GM23338 (cell line): ENCODE measurements around the gene EEA1. TPM values are rescaled to one million over a fixed set of nuclear protein-coding genes. Genes with fewer than 3 reads are reported as not detected.

Experiments
- ATAC-seq: fragments of 200-7000 bp; cut with Tn5 transposase; 3 replicates; pipeline ENCODE4 v1.9.1; 2020
- DNase-seq: peaks from one replicate; pipeline ENCODE4 v3.0.0-alpha.2; 2015; ENCODE audit warnings: low spot score
- H2AFZ ChIP-seq: fragments of 200-600 bp; sonication (generic); 2 replicates; pipeline ENCODE4 v1.8.0; 2016; ENCODE audit warnings: antibody characterized with exemption, mild to moderate bottlenecking, moderate library complexity
- H3F3A ChIP-seq: fragments of 200-600 bp; sonication (generic); replicated peaks from 2 replicates; pipeline ENCODE4 v1.8.0; 2017; ENCODE audit warnings: antibody characterized with exemption, mixed run types, low read depth
- H3K27ac ChIP-seq: fragments of 200-600 bp; sonication (generic); 2 replicates; pipeline ENCODE4 v1.6.1; 2016; ENCODE audit warnings: low read depth
- H3K27me3 ChIP-seq: fragments of 200-600 bp; sonication (generic); 2 replicates; pipeline ENCODE4 v1.8.0; 2016; ENCODE audit warnings: mild to moderate bottlenecking, mixed run types, moderate library complexity; ENCODE audit not compliant: insufficient read depth
- H3K36me3 ChIP-seq: fragments of 200-600 bp; sonication (generic); 2 replicates; pipeline ENCODE4 v1.8.0; 2016; ENCODE audit warnings: mild to moderate bottlenecking; ENCODE audit not compliant: insufficient read depth
- H3K4me1 ChIP-seq: fragments of 200-600 bp; sonication (generic); 2 replicates; pipeline ENCODE4 v1.8.0; 2016; ENCODE audit warnings: mild to moderate bottlenecking, moderate library complexity; ENCODE audit not compliant: insufficient read depth
- H3K4me2 ChIP-seq: fragments of 200-600 bp; sonication (generic); 2 replicates; pipeline ENCODE4 v1.7.1; 2017; ENCODE audit warnings: mixed run types
- H3K4me3 ChIP-seq: fragments of 200-600 bp; sonication (generic); 2 replicates; pipeline ENCODE4 v1.6.1; 2016; ENCODE audit warnings: mixed run types
- H3K79me2 ChIP-seq: fragments of 200-600 bp; sonication (generic); replicated peaks from 2 replicates; pipeline ENCODE4 v1.8.0; 2017; ENCODE audit warnings: mild to moderate bottlenecking; ENCODE audit not compliant: insufficient read depth
- H3K9me2 ChIP-seq: fragments of 200-600 bp; sonication (generic); 2 replicates; pipeline ENCODE4 v1.8.0; 2017; ENCODE audit not compliant: insufficient read depth
- H4K20me1 ChIP-seq: fragments of 200-600 bp; sonication (generic); replicated peaks from 2 replicates; pipeline ENCODE4 v1.8.0; 2017; ENCODE audit warnings: mild to moderate bottlenecking; ENCODE audit not compliant: insufficient read depth
- H3K27ac Mint-ChIP-seq: 2 replicates; pipeline ENCODE4 v1.8.0; 2020; ENCODE audit warnings: inconsistent platforms, mild to moderate bottlenecking, moderate library complexity, mixed read lengths
- H3K27me3 Mint-ChIP-seq: 3 replicates; pipeline ENCODE4 v1.8.0; 2022; ENCODE audit warnings: low read depth, mild to moderate bottlenecking, moderate library complexity, mixed read lengths, inconsistent platforms; ENCODE audit not compliant: insufficient read depth, poor library complexity
- H3K36me3 Mint-ChIP-seq: 3 replicates; pipeline ENCODE4 v1.8.0; 2021; ENCODE audit warnings: low read depth, mild to moderate bottlenecking, inconsistent platforms, moderate library complexity, mixed read lengths
- H3K4me1 Mint-ChIP-seq: 3 replicates; pipeline ENCODE4 v1.8.0; 2020; ENCODE audit warnings: mild to moderate bottlenecking, inconsistent platforms, mixed read lengths
- H3K4me3 Mint-ChIP-seq: 3 replicates; pipeline ENCODE4 v1.8.0; 2021; ENCODE audit warnings: moderate library complexity, mild to moderate bottlenecking, inconsistent platforms, mixed read lengths
- H3K9me3 Mint-ChIP-seq: 3 replicates; pipeline ENCODE4 v1.8.0; 2020; ENCODE audit warnings: moderate library complexity, mild to moderate bottlenecking, inconsistent platforms, mixed read lengths
- CREB1 ChIP-seq: fragments of 250-450 bp; sonication (Bioruptor Pico); IDR thresholded peaks from 2 replicates; pipeline ENCODE4 v1.5.0; 2020; ENCODE audit warnings: low read depth, mild to moderate bottlenecking, moderate library complexity
- CTCF ChIP-seq, 2 experiments: fragments of 200-600 bp in 1 of 2; sonication (generic) in 1 of 2; conservative IDR thresholded peaks; 2 replicates each; pipeline versions ENCODE4 v1.5.1 to v1.6.1; 2016 to 2017; ENCODE audit warnings: antibody characterized with exemption in 2 of 2, low read depth in 2 of 2, mild to moderate bottlenecking in 2 of 2, moderate library complexity in 1 of 2
- ETS1 ChIP-seq: IDR thresholded peaks from 2 replicates; pipeline ENCODE4 v1.6.1; 2016; ENCODE audit warnings: antibody characterized with exemption
- EZH2 ChIP-seq: fragments of 200-600 bp; sonication (generic); IDR thresholded peaks from one replicate; pipeline ENCODE4 v1.8.0; 2017; ENCODE audit warnings: antibody characterized with exemption, mild to moderate bottlenecking, low read depth; ENCODE audit not compliant: unreplicated experiment
- EZH2phosphoT487 ChIP-seq: fragments of 200-600 bp; sonication (generic); IDR thresholded peaks from one replicate; pipeline ENCODE4 v1.8.1; 2018; ENCODE audit warnings: antibody characterized with exemption; ENCODE audit not compliant: unreplicated experiment
- JUNB ChIP-seq: IDR thresholded peaks from one replicate; pipeline ENCODE4 v1.6.1; 2016; ENCODE audit warnings: antibody characterized with exemption; ENCODE audit not compliant: unreplicated experiment
- NANOG ChIP-seq: IDR thresholded peaks from 2 replicates; pipeline ENCODE4 v1.6.1; 2016; ENCODE audit warnings: antibody characterized with exemption, borderline replicate concordance
- POLR2AphosphoS5 ChIP-seq: IDR thresholded peaks from 2 replicates; pipeline ENCODE4 v1.6.1; 2016; ENCODE audit warnings: antibody characterized with exemption, low read depth
- REST ChIP-seq: IDR thresholded peaks from one replicate; pipeline ENCODE4 v1.6.1; 2018; ENCODE audit warnings: antibody characterized with exemption; ENCODE audit not compliant: unreplicated experiment
- STAT1 ChIP-seq: IDR thresholded peaks from one replicate; pipeline ENCODE4 v1.6.1; 2016; ENCODE audit warnings: antibody characterized with exemption; ENCODE audit not compliant: unreplicated experiment
- ZNF114 ChIP-seq: fragments of 250-450 bp; sonication (Bioruptor Pico); IDR thresholded peaks from 2 replicates; pipeline ENCODE4 v1.5.0; 2020; ENCODE audit warnings: mild to moderate bottlenecking, moderate library complexity
- ZNF331 ChIP-seq: fragments of 250-450 bp; sonication (Bioruptor Pico); IDR thresholded peaks from 2 replicates; pipeline ENCODE4 v1.5.0; 2020; ENCODE audit warnings: low read depth, mild to moderate bottlenecking, moderate library complexity
- ZNF462 ChIP-seq: fragments of 250-450 bp; sonication (Bioruptor Pico); IDR thresholded peaks from 2 replicates; pipeline ENCODE4 v1.5.0; 2020; ENCODE audit warnings: mild to moderate bottlenecking, moderate library complexity
- polyA plus RNA-seq: library from polyadenylated mRNA; unstranded; fragments of >200 nt; fragmentation: Nextera tagmentation; extraction: Ambion mirVana; gene quantifications from 2 replicates; pipeline ENCODE4 v1.2.1, GENCODE V29; 2016
- total RNA-seq: library from RNA; depleted of rRNA; stranded (reverse); fragments of >200 nt; shearing (Covaris generic); gene quantifications from 2 replicates; pipeline ENCODE4 v1.2.3, GENCODE V29; 2014

EEA1 gene
- total and polyA plus RNA-seq, 2 experiments from 2014 or later: 10.0 to 41.1 TPM

GRCh38 chr12:92915365-92915764 lies 13.7 kb downstream of the EEA1 start:
- H3K4me3 Mint-ChIP-seq: no peak overlapping the region
- H3K4me1 Mint-ChIP-seq: peaks cover 25% of the 10 kb centered on the region
- H4K20me1 ChIP-seq: no peaks in the 10 kb centered on the region
- peaks cover 3% of the 10 kb centered on the region for H3K27me3 Mint-ChIP-seq
- no peak overlapping the region for H3K4me3 ChIP-seq
- H3K4me2 ChIP-seq: no peak overlapping the region
- H3K79me2 ChIP-seq: peaks cover 49% of the 10 kb centered on the region
- peaks cover 4% of the 10 kb centered on the region; the same call in 1 of the 3 replicates for H3K36me3 Mint-ChIP-seq
- no peak for ATAC-seq
- no peak for DNase-seq
- H3K4me1 ChIP-seq: peaks cover 17% of the 10 kb centered on the region
- no peaks in the 10 kb centered on the region for H3F3A ChIP-seq
- no peak overlapping the region for H2AFZ ChIP-seq
- no peak overlapping the region for H3K27ac Mint-ChIP-seq
- no peak overlapping the region for H3K27ac ChIP-seq
- no peaks in the 10 kb centered on the region for H3K9me3 Mint-ChIP-seq
- no peaks in the 10 kb centered on the region for H3K27me3 ChIP-seq
- TF ChIP-seq CREB1 (CRISPR knock-in tag) (no peak), ZNF462 (CRISPR knock-in tag) (no peak), ZNF331 (CRISPR knock-in tag) (no peak), EZH2 (no peak), REST (no peak), STAT1 (no peak), ETS1 (no peak), JUNB (no peak), POLR2AphosphoS5 (no peak), EZH2phosphoT487 (no peak), CTCF (conservative IDR thresholded peaks at IDR 0.05; ENCODE audit: low read depth in 2 of 2) (no peak), NANOG (no peak), ZNF114 (CRISPR knock-in tag) (no peak)
- H3K36me3 ChIP-seq: no peaks in the 10 kb centered on the region
- no peaks in the 10 kb centered on the region for H3K9me2 ChIP-seq
